HG02981 (cell line): ENCODE data around the gene TBRG4.
"Not testable (repeated sequence)": the region's sequence is repeated elsewhere in the genome, so short reads cannot be mapped to it uniquely, and the experiment has no call there.

Source experiments
- ATAC-seq: cut with Tn5 transposase; IDR thresholded peaks from one replicate; pipeline ENCODE4 v1.9.1; 2021; ENCODE audit warnings: mild to moderate bottlenecking, moderate library complexity; ENCODE audit not compliant: unreplicated experiment

Gene TBRG4

GRCh38 chr7:45118292-45118691 is 6.8 kb upstream of the TBRG4 start:
- no peak for ATAC-seq

GRCh38 chr7:45117582-45117981 is 6.1 kb upstream of the TBRG4 start:
- no peak for ATAC-seq

GRCh38 chr7:45116048-45116447 is 4.6 kb upstream of the TBRG4 start:
- no peak for ATAC-seq

- no peak for ATAC-seq
These were observed 3.4 kb upstream of the TBRG4 start for GRCh38 chr7:45114926-45115325.

GRCh38 chr7:45114257-45114656 is 2.8 kb upstream of the TBRG4 start:
- ATAC-seq: not testable (repeated sequence)

- ATAC-seq: no peak
These were observed 1.2 kb upstream of the TBRG4 start for GRCh38 chr7:45112648-45113047.

- ATAC-seq: no peak
These were observed 2.6 kb downstream of the TBRG4 start for GRCh38 chr7:45108863-45109262.

- ATAC-seq: no peak
These were observed 4.1 kb downstream of the TBRG4 start for GRCh38 chr7:45107356-45107755.

GRCh38 chr7:45106820-45107219 is 4.7 kb downstream of the TBRG4 start:
- ATAC-seq: no peak

- no peak for ATAC-seq
These were observed 5.8 kb downstream of the TBRG4 start for GRCh38 chr7:45105588-45106188.

GRCh38 chr7:45104844-45105587 is 6.5 kb downstream of the TBRG4 start:
- ATAC-seq: no peak

- no peak for ATAC-seq
These were observed 7.3 kb downstream of the TBRG4 start for GRCh38 chr7:45103958-45104843.

- no peak for ATAC-seq
These were observed 8.4 kb downstream of the TBRG4 start for GRCh38 chr7:45102785-45103712.

- ATAC-seq: no peak
These were observed 9.7 kb downstream of the TBRG4 start for GRCh38 chr7:45101748-45102147.

GRCh38 chr7:45100761-45101480 is 10.6 kb downstream of the TBRG4 start:
- no peak for ATAC-seq

GRCh38 chr7:45099891-45100760 is 11.4 kb downstream of the TBRG4 start:
- no peak for ATAC-seq

- ATAC-seq: no peak
These were observed 12.3 kb downstream of the TBRG4 start for GRCh38 chr7:45098983-45099839.

GRCh38 chr7:45092931-45093235 is 18.6 kb downstream of the TBRG4 start:
- no peak for ATAC-seq
